CD4-positive, alpha-beta T cell treated with Interferon gamma for 1 hour (primary cell): Measurements from ENCODE around the gene U2AF1L4.
"Not testable (repeated sequence)": the region's sequence is repeated elsewhere in the genome, so short reads cannot be mapped to it uniquely, and the experiment has no call there.

Source experiments
- DNase-seq: peaks from one replicate; pipeline ENCODE4 v3.0.0-alpha.2; 2020

Gene U2AF1L4

GRCh38 chr19:35780717-35781116, 35.5 kb upstream of the U2AF1L4 start:
- no peak for DNase-seq

DNA sequence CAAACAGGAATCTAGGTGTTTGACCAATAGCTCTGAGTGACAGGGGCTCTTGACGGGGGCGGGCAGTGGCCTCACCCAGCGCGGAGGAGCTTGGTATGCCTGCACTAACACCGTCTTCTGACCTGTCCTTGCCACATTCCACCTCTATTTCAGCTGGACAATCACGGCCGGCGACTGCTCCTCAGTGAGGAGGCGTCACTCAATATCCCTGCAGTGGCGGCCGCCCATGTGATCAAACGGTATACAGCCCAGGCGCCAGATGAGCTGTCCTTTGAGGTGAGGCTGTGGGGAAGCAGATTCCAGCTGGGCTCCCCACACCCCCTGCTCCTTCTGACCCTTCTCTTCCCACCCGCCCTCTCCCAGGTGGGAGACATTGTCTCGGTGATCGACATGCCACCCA, 34.8 kb upstream of the U2AF1L4 start:
- no peak for DNase-seq

- no peak for DNase-seq
These were observed 33.8 kb upstream of the U2AF1L4 start for GRCh38 chr19:35779033-35779432.

GRCh38 chr19:35777961-35778360, 32.7 kb upstream of the U2AF1L4 start:
- DNase-seq = no peak

DNA sequence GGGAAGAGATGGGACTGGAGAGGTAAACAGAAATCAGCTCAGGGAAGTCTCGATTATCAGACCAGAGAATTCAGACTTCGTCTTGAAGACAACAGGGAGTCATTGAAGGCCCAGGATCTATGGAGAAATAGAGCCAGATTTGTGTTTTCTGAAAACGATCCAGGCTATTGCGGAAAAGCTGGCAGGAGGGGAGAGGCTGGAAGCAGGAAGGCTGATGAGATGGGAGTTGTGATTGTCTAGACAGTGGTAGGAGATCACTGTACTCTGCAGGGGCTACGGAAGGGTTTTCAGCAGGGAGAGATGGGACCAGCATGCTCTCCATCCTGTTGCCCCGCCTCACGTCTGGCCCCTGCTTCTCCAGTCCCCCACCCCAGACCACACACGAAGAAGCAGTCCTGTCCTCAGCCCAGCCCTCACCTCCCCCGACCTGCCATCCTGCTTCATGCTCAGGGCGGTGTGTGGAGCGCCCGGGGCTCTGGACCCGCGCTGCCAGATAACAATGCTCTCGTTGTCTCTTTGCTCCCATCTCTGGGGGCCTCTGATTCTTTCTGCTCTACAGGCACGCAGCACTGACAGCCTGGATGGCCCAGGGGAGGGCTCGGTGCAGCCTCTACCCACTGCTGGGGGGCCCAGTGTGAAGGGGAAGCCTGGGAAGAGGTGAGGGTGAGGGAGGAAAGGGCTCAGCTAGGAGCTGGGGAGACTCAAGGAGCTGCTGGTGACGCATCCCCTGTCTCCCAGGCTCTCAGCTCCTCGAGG, 32.0 kb upstream of the U2AF1L4 start:
- DNase-seq = no peak

DNA sequence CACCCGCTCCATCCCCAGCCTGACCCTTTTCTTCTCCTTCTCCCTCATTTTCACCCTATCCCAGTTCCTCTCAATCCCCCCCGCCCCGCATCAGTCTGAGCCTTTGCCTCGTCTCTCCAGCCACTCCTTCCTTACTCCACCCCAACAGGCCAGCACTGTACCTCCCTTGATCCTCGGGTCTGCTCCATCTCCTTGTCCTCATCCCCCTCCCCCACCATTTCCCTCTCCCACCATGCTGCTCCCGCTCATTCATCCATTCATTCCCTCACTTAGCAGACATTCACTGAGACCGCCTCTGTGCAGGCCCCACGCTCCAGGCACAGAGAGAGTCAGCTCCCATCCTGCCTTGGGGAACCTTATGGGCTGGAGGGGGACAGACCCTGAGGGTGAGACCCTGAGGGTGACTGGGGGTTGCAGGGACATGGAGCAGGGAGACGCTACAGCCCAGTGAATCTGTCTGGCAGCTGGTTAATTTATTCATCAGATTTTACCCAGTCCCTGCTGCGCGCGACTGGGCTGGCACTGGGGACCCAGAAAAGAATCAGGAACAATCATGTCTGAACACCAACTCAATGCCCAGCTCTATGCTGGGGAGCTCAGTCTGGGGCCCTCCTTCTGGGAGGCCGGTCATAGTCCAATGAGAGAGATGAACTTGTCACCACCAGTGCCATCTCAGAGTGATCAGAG, 31.0 kb upstream of the U2AF1L4 start:
- DNase-seq = no peak

- DNase-seq = peak; percentile 97
These were observed 30.3 kb upstream of the U2AF1L4 start, which contains the start of gene ARHGAP33 for GRCh38 chr19:35775298-35776101. TSS of gene ARHGAP33 (plus strand) at chr19:35775564. CDS start at chr19:35775659, 95 bp downstream.

GRCh38 chr19:35775046-35775297, 29.8 kb upstream of the U2AF1L4 start:
- DNase-seq = no peak

DNA sequence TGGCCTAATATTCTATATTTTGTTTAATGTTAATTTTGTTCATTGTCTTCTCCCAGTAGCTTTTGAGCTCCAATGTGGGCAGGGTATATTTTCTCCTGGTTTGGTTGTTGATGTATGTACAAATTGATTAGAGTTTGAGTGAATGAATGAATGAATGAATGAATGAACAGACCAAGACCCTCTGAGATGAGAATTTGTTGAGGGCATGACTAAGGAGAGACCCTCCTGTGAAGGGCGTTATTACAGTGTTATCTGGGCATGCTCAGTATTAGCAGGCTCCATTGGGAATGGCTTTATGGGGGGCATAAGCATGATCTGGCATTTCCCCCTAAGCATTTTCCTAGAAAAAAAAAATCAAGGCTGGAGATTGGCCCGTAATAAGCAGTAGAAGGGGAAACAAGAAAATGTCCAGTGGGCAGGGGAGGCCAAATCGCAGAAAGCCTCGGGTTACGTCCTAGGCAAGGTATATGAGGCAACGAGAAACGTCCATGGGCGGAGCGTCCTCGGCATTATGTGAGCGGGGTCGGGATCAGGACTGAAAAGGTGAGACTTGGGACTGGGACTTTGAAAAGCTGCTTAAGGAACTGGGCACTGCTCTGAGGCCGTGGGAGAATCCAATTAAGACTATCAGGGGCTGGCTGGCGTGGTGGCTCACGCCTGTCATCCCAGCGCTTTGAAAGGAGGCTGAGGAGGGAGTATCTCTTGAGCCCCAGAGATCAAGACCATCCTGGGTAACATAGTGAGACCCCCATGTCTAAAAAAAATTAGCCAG, 29.2 kb upstream of the U2AF1L4 start:
- DNase-seq = no peak

DNA sequence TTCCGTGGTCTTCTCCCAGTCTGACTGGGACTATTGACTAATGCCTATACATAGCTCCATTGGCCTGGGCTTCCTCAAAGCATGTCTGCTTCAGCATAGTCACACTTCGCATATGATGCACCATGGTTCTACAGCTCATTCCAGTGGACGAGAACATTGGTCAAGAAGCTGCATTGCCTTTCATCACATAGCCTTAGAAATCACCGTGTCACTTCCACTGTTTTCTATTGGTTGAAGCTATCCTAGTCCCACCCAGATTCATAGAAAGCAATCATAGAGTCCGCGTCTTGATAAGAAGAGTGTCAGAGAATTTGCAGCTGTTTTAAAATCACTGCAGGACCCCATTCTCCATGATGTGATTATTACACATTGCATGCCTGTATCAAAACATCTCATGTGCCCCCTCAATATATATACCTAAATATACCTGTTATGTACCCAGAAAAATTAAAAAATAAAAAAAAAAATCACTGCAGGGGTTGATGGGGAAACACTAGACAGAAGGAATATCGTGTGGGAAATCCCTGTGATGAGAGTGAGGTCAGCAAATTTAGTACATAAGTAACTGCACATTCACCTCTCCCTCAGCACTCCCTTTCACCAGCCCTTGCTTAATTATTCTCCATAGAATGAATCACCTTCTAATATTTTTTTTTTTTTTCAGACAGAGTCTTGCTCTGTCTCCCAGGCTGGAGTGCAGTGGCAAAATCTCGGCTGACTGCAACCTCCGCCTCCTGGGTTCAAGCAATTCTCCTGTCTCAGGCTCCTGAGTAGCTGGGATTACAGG, 28.0 kb upstream of the U2AF1L4 start:
- DNase-seq = no peak

- DNase-seq = not testable (repeated sequence)
These were observed 27.1 kb upstream of the U2AF1L4 start for GRCh38 chr19:35772362-35772761.

GRCh38 chr19:35768082-35768421, 22.8 kb upstream of the U2AF1L4 start:
- DNase-seq = no peak

DNA sequence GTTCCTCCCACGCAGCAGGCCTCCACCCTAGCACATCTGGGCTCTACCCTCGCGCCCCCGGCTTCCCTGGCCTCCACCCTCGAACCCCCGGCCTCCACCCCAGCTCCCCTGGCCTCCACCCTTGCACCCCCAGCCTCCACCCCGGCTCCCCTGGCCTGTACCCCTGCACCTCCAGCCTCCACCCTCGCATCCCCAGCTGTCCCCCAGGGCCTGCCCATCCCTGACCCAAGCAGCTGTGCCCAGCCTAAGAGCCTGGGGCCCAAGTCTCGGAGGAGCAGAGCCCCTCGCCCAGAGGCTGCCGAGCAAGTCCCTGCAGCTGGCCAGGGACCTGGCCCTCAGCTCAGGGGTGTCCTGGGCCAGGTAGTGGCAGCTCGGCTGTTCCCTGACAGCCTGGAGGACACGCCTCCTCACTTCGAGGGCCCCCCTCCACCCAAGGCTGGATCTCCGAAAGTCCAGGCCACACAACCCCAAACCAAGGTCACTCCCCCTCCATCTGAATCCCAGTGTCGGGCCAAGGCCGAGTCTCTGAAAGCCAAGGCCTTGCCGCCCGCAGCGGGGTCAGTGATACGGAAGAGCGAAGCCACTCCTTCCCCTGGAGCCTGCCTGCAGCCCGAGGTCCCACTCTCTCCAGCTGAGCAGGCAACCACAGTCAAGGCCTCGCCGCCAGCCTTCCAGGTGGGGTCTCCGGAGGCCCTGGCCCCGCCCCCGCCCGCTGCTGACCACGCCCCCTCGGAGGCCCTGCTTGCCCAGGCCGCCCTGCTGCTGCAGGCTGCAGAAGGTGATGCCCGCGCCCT, 22.3 kb upstream of the U2AF1L4 start:
- no peak for DNase-seq

- no peak for DNase-seq
These were observed 21.4 kb upstream of the U2AF1L4 start for GRCh38 chr19:35766571-35767104.

GRCh38 chr19:35764432-35765315, 19.5 kb upstream of the U2AF1L4 start:
- DNase-seq = no peak

DNA sequence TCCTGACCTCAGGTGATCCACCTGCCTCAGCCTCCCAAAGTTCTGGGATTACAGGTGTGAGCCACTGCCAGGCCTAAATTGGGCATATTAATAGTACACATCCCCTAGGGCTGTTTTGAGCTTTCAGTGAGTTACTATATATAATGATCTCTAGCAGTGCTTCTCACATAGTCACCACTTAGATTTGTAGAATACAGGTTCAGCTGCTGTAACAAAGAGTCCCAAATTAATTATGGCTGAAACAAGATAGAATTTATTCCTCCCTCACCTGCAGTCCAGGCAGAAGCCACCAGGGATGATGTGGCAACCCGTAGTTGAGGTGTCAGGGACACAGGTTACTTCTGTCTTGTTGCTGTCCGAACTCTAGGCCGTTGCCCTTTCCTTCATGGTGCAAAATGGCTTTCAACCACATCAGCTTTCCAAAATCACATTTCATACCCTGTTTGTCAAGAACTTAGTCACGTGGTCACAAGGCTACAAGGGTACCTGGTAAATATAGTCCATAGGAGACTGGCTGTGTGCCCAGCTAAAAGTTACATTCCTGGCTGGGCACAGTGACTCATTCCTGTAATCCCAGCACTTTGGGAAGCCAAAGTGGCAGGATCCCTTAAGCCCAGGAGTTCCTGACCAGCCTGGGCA, 15.6 kb upstream of the U2AF1L4 start:
- DNase-seq = no peak

DNA sequence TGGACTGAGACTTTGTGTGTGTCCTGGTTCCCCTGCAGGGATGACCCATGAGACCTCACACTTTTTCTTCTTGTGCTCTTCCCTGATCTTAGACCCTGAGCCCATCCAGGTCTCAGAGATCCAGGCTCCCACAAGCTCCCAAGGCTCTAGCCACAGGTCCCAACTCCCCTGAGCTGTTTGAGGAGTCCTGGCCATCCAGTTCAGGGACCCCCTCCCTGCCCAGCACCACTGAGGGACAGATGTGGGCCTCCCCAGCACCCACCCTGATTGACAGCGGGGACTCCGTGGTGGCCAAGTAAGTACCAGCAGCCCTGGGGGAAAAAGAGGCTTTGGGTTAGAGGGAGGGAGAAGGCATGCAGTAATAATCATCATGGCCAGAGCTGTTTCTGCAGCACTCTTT, 14.5 kb upstream of the U2AF1L4 start:
- DNase-seq = no peak

DNA sequence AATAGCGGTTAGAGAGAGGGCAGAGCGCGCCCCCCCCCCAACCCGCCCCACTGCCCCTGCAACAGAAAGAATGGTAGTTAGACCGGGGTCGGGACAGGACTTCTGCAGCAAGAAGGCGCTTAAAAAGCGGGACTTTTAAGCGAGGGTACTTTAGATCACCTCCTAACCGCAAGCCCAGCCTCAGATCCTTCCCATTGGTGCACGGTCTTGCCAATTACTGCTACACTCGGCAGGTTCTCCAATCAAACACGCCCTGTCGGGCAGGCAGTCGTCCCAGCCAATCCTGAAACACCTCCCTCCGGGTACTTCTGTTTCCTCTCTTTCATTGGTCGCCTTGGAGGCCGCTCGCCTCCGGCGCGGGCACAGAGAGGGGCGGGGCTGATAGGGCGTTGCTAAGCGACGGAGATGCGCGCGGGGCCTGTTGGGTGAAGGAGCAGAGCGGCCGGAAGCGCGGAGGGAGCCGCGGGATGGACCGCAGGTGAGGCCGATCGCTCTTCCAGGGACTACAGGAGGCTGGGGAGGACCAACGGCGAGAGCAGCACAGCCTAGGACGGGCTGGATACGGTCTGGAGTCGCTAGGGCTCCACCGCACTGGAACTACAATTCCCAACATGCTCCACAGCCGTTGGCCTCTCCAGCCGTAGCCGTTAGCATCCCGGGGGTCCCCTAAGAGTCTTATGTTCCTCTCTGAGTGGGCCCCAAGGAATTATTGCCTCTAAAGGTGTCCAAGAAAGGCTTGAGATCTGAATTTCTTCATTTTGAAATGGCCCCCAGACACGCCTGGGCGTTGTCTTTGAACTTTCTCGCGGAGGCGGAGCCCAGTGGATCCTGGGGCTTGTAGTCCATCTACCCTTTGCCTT, 12.8 kb upstream of the U2AF1L4 start, which contains the start of gene PROSER3:
TSS of gene PROSER3 (plus strand) at position 428 of the 860 bp plus-strand sequence. CDS start at position 468, 40 bp downstream.
- DNase-seq = peak; percentile 99
